ENCODE results near the gene ZNF175. TPM values are rescaled to one million over a fixed set of nuclear protein-coding genes. Genes with fewer than 3 reads are reported as not detected.

Gene ZNF175
- total and polyA plus RNA-seq, 2 experiments from 2014 or later, result 1.1 to 4.1 TPM

GRCh38 chr19:51549533-51550324, 21.4 kb upstream of the ZNF175 start:
- no peaks in the 10 kb centered on the region for H3K9me3 ChIP-seq (ENCODE audit: low read depth)
- no peaks in the 10 kb centered on the region for H3K4me1 ChIP-seq (ENCODE audit: insufficient read depth)
- no peaks in the 10 kb centered on the region for H3K36me3 ChIP-seq (replicated peaks; ENCODE audit: insufficient read depth, low read depth)
- H4K20me1 ChIP-seq (ENCODE audit: insufficient read depth, poor library complexity, severe bottlenecking), result no peaks in the 10 kb centered on the region
- 58% methylated on average over 8 of the region's 8 CpGs for WGBS (ENCODE audit: low lambda C conversion rate, missing lambda C conversion rate)
- no peaks in the 10 kb centered on the region for H3K79me2 ChIP-seq
- H3K4me2 ChIP-seq, result no peak overlapping the region
- TF ChIP-seq EZH2phosphoT487 (IDR thresholded peaks at IDR 0.05; ENCODE audit: low read depth, severe bottlenecking, unreplicated experiment) (no peak), EZH2 (IDR thresholded peaks at IDR 0.05; ENCODE audit: borderline replicate concordance) (no peak), CTCF (IDR thresholded peaks at IDR 0.05; ENCODE audit: poor library complexity) (no peak)
- no peak overlapping the region for H3K4me3 ChIP-seq
- H3K27me3 ChIP-seq, result no peaks in the 10 kb centered on the region
- H2AFZ ChIP-seq, result no peak overlapping the region
- DNase-seq (ENCODE audit: low spot score), result no peak
- no peaks in the 10 kb centered on the region for H3K9me2 ChIP-seq (replicated peaks; ENCODE audit: insufficient read depth)
- H3K27ac ChIP-seq, result no peak overlapping the region

- no peaks in the 10 kb centered on the region for H3K9me2 ChIP-seq (replicated peaks; ENCODE audit: insufficient read depth)
- DNase-seq (ENCODE audit: low spot score), result no peak
- no peak overlapping the region for H3K4me2 ChIP-seq
- H3K36me3 ChIP-seq (replicated peaks; ENCODE audit: insufficient read depth, low read depth), result no peaks in the 10 kb centered on the region
- H3K27me3 ChIP-seq, result no peaks in the 10 kb centered on the region
- no peaks in the 10 kb centered on the region for H4K20me1 ChIP-seq (ENCODE audit: insufficient read depth, poor library complexity, severe bottlenecking)
- no peaks in the 10 kb centered on the region for H3K4me1 ChIP-seq (ENCODE audit: insufficient read depth)
- no peak overlapping the region for H2AFZ ChIP-seq
- H3K4me3 ChIP-seq, result no peak overlapping the region
- 82% methylated on average over 20 of the region's 20 CpGs for WGBS (ENCODE audit: low lambda C conversion rate, missing lambda C conversion rate)
- TF ChIP-seq EZH2 (IDR thresholded peaks at IDR 0.05; ENCODE audit: borderline replicate concordance) (no peak), CTCF (IDR thresholded peaks at IDR 0.05; ENCODE audit: poor library complexity) (no peak), EZH2phosphoT487 (IDR thresholded peaks at IDR 0.05; ENCODE audit: low read depth, severe bottlenecking, unreplicated experiment) (no peak)
- no peaks in the 10 kb centered on the region for H3K9me3 ChIP-seq (ENCODE audit: low read depth)
- H3K79me2 ChIP-seq, result no peaks in the 10 kb centered on the region
- no peak overlapping the region for H3K27ac ChIP-seq
Observed at GRCh38 chr19:51550848-51551672, 20.0 kb upstream of the ZNF175 start.

- DNase-seq (ENCODE audit: low spot score), result no peak
- no peaks in the 10 kb centered on the region for H4K20me1 ChIP-seq (ENCODE audit: insufficient read depth, poor library complexity, severe bottlenecking)
- TF ChIP-seq CTCF (IDR thresholded peaks at IDR 0.05; ENCODE audit: poor library complexity) (no peak), EZH2 (IDR thresholded peaks at IDR 0.05; ENCODE audit: borderline replicate concordance) (no peak), EZH2phosphoT487 (IDR thresholded peaks at IDR 0.05; ENCODE audit: low read depth, severe bottlenecking, unreplicated experiment) (no peak)
- H3K79me2 ChIP-seq, result no peaks in the 10 kb centered on the region
- H3K27me3 ChIP-seq, result no peaks in the 10 kb centered on the region
- H3K36me3 ChIP-seq (replicated peaks; ENCODE audit: insufficient read depth, low read depth), result no peaks in the 10 kb centered on the region
- WGBS (ENCODE audit: low lambda C conversion rate, missing lambda C conversion rate), result 37% methylated on average over 3 of the region's 3 CpGs
- H3K27ac ChIP-seq, result no peak overlapping the region
- H3K4me3 ChIP-seq, result no peak overlapping the region
- H3K4me1 ChIP-seq (ENCODE audit: insufficient read depth), result no peaks in the 10 kb centered on the region
- no peak overlapping the region for H2AFZ ChIP-seq
- H3K4me2 ChIP-seq, result no peak overlapping the region
- no peaks in the 10 kb centered on the region for H3K9me3 ChIP-seq (ENCODE audit: low read depth)
- H3K9me2 ChIP-seq (replicated peaks; ENCODE audit: insufficient read depth), result no peaks in the 10 kb centered on the region
Observed at GRCh38 chr19:51551673-51552432, 19.2 kb upstream of the ZNF175 start.

All from hepatocyte (in vitro differentiated cells).